Heart left ventricle (tissue), 13 donors: ENCODE measurements around the gene RTEL1.

ENCODE experiments used
- POLR2A ChIP-seq, 2 donors: fragments of 450-650 bp; IDR thresholded peaks; one replicate each; pipeline ENCODE4 v1.6.1; 2017; ENCODE audit warnings: antibody characterized with exemption in 2 of 2, mild to moderate bottlenecking in 2 of 2, moderate library complexity in 2 of 2
- TF ChIP-seq, protein P1 (sequence below), 12 donors: fragments of 200-600 bp; sonication (generic) in 4 of 12; IDR thresholded peaks; one replicate each; pipeline versions ENCODE4 v1.5.0 to v1.8.0; 2018 to 2022; ENCODE audit warnings: antibody characterized with exemption in 12 of 12, mild to moderate bottlenecking in 5 of 12
- donor health status: ischemic (EF 13 %, LVEDD 7.1; RV severe dilation, severe dysfunction).
- donor health status: DM: no; HTN: yes; CAD: no.
- donor health status: DM: no; HTN: no; CAD: no.
- donor health status: ischemic (EF 25% LVEDD 6.9; RV normal size, moderate dysfunction).
- donor health status: ischemic (EF 25% LVEDD 5.7; RV mildly dilated, moderate dysfunction).
- donor health status: ischemic (EF 35%, LVEDD 5.7; RV mildly dilated, moderate dysfunction).
- donor health status: nonischemic (EF 11% LVEDD 7.7; RV severe dilation, severe dysfunction).
- donor health status: DM: yes; HTN: yes; CAD: no.
- donor health status: PGD.
- donor health status: ischemic (EF 29% LVEDD 5.4; RV normal size, mild dysfunction).
- donor health status: nonischemic (EF 23%, LVEDD 6.1; RV moderate dilation, normal function).

DNA sequence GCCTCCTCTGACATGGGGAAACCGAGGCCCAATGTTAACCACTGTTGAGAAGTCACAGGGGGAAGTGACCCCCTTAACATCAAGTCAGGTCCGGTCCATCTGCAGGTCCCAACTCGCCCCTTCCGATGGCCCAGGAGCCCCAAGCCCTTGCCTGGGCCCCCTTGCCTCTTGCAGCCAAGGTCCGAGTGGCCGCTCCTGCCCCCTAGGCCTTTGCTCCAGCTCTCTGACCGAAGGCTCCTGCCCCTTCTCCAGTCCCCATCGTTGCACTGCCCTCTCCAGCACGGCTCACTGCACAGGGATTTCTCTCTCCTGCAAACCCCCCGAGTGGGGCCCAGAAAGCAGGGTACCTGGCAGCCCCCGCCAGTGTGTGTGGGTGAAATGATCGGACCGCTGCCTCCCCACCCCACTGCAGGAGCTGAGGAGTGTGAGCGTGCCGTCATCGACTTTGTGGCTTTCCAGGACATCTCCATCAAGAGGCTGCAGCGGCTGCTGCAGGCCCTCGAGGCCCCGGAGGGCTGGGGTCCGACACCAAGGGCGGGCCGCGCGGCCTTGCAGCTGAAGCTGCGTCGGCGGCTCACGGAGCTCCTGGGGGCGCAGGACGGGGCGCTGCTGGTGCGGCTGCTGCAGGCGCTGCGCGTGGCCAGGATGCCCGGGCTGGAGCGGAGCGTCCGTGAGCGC, 39.9 kb downstream of the RTEL1 start:
- TF ChIP-seq POLR2A (IDR thresholded peaks at IDR 0.05), result no peak
- TF ChIP-seq, protein P1, sequence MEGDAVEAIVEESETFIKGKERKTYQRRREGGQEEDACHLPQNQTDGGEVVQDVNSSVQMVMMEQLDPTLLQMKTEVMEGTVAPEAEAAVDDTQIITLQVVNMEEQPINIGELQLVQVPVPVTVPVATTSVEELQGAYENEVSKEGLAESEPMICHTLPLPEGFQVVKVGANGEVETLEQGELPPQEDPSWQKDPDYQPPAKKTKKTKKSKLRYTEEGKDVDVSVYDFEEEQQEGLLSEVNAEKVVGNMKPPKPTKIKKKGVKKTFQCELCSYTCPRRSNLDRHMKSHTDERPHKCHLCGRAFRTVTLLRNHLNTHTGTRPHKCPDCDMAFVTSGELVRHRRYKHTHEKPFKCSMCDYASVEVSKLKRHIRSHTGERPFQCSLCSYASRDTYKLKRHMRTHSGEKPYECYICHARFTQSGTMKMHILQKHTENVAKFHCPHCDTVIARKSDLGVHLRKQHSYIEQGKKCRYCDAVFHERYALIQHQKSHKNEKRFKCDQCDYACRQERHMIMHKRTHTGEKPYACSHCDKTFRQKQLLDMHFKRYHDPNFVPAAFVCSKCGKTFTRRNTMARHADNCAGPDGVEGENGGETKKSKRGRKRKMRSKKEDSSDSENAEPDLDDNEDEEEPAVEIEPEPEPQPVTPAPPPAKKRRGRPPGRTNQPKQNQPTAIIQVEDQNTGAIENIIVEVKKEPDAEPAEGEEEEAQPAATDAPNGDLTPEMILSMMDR (IDR thresholded peaks at IDR 0.05), result no peak
